IMR-90 (cell line): ENCODE measurements around the gene ABLIM3. TPM values are rescaled to one million over a fixed set of nuclear protein-coding genes. Genes with fewer than 3 reads are reported as not detected.
A peak's percentile ranks its signal among the peaks of the same experiment; 100 is the strongest.

Experiments
- ATAC-seq: fragments of 200-7000 bp; cut with Tn5 transposase; 2 replicates; pipeline ENCODE4 v1.9.1; 2020; ENCODE audit warnings: low read depth, mild to moderate bottlenecking, moderate library complexity
- BruUV-seq: library from RNA; stranded (reverse); fragments of 400-500 nt; replicated peaks from 2 replicates; lab custom pipeline; 2021; lab: Mats Ljungman, UMichigan
- CTCF ChIA-PET: fragments of 300-600 bp; formaldehyde crosslinking; extraction: SDS; loops from one replicate; lab custom pipeline; 2021; ENCODE audit warnings: antibody characterized with exemption; lab: Yijun Ruan, JAX
- POLR2A ChIA-PET: fragments of 300-600 bp; sonication (Branson Sonifier 250); formaldehyde crosslinking; loops from one replicate; lab custom pipeline; 2022; ENCODE audit warnings: antibody characterized with exemption; ENCODE audit not compliant: unreplicated experiment; lab: Charles Lee
- DNase-seq: peaks from one replicate; pipeline ENCODE4 v3.0.0; 2013
- H2AFZ ChIP-seq: replicated peaks from 2 replicates; pipeline ENCODE3; 2013; ENCODE audit warnings: low read length, mild to moderate bottlenecking; ENCODE audit not compliant: poor library complexity
- H2AK5ac ChIP-seq: 2 replicates; pipeline ENCODE4 v1.6.1; 2013; ENCODE audit warnings: low read depth, low read length, inconsistent platforms
- H2AK9ac ChIP-seq: replicated peaks from 2 replicates; pipeline ENCODE3; 2013; ENCODE audit warnings: mild to moderate bottlenecking, low read depth, low read length, moderate library complexity; ENCODE audit not compliant: poor library complexity
- H2BK120ac ChIP-seq: 2 replicates; pipeline ENCODE4 v1.6.1; 2013; ENCODE audit warnings: low read depth, low read length, inconsistent platforms
- H2BK15ac ChIP-seq: 3 replicates; pipeline ENCODE4 v1.6.1; 2013; ENCODE audit warnings: low read depth, low read length, inconsistent platforms
- H2BK20ac ChIP-seq: 2 replicates; pipeline ENCODE4 v1.6.1; 2013; ENCODE audit warnings: low read depth, mild to moderate bottlenecking, inconsistent platforms, low read length, moderate library complexity
- H2BK5ac ChIP-seq: 2 replicates; pipeline ENCODE4 v1.6.1; 2013; ENCODE audit warnings: mild to moderate bottlenecking, low read depth, low read length, inconsistent platforms; ENCODE audit not compliant: poor library complexity, severe bottlenecking
- H3K14ac ChIP-seq: replicated peaks from 2 replicates; pipeline ENCODE4 v1.6.1; 2013; ENCODE audit warnings: low read depth, low read length, inconsistent platforms
- H3K18ac ChIP-seq: 2 replicates; pipeline ENCODE4 v1.6.1; 2013; ENCODE audit warnings: low read depth, low read length, control low read depth
- H3K23ac ChIP-seq: 2 replicates; pipeline ENCODE4 v1.6.1; 2013; ENCODE audit warnings: low read depth, low read length, inconsistent platforms
- H3K27ac ChIP-seq: 2 replicates; pipeline ENCODE4 v1.5.1; 2013; ENCODE audit warnings: mild to moderate bottlenecking, control low read depth, low read length; ENCODE audit not compliant: insufficient read depth
- H3K27me3 ChIP-seq: 2 replicates; pipeline ENCODE4 v1.6.1; 2013; ENCODE audit warnings: low read length; ENCODE audit not compliant: control insufficient read depth, insufficient read depth
- H3K36me3 ChIP-seq: 2 replicates; pipeline ENCODE4 v1.6.1; 2013; ENCODE audit warnings: low read length, mixed read lengths; ENCODE audit not compliant: control insufficient read depth, insufficient read depth
- H3K4ac ChIP-seq: 2 replicates; pipeline ENCODE4 v1.6.1; 2013; ENCODE audit warnings: low read depth, low read length, inconsistent platforms
- H3K4me1 ChIP-seq: 2 replicates; pipeline ENCODE4 v1.6.1; 2013; ENCODE audit warnings: low read length, mixed read lengths; ENCODE audit not compliant: control insufficient read depth, insufficient read depth
- H3K4me2 ChIP-seq: 2 replicates; pipeline ENCODE4 v1.6.1; 2013; ENCODE audit warnings: low read depth, mild to moderate bottlenecking, control low read depth, low read length, moderate library complexity
- H3K4me3 ChIP-seq: 2 replicates; pipeline ENCODE4 v1.5.1; 2013; ENCODE audit warnings: low read depth, mild to moderate bottlenecking, control low read depth, low read length, moderate library complexity; ENCODE audit not compliant: insufficient read depth
- H3K56ac ChIP-seq: 2 replicates; pipeline ENCODE4 v1.6.1; 2013; ENCODE audit warnings: low read length, inconsistent platforms; ENCODE audit not compliant: insufficient read depth; ENCODE audit errors: extremely low read depth
- H3K79me1 ChIP-seq, 2 experiments: 2 replicates each; pipeline ENCODE4 v1.6.1; 2013; ENCODE audit warnings: low read length in 2 of 2, inconsistent platforms in 1 of 2, low read depth in 1 of 2
- H3K9ac ChIP-seq: 2 replicates; pipeline ENCODE4 v1.6.1; 2013; ENCODE audit warnings: low read depth, low read length, control low read depth
- H3K9me1 ChIP-seq: 2 replicates; pipeline ENCODE4 v1.6.1; 2013; ENCODE audit warnings: low read length, inconsistent platforms; ENCODE audit not compliant: insufficient read depth
- H3K9me3 ChIP-seq: 2 replicates; pipeline ENCODE4 v1.6.1; 2013; ENCODE audit warnings: low read length; ENCODE audit not compliant: control insufficient read depth, insufficient read depth
- H4K20me1 ChIP-seq: 2 replicates; pipeline ENCODE4 v1.6.1; 2013; ENCODE audit warnings: low read length, inconsistent platforms; ENCODE audit not compliant: insufficient read depth
- H4K5ac ChIP-seq: 2 replicates; pipeline ENCODE4 v1.6.1; 2013; ENCODE audit warnings: mild to moderate bottlenecking, low read depth, low read length, control low read depth
- H4K8ac ChIP-seq, 2 experiments: 2 replicates each; pipeline ENCODE4 v1.6.1; 2013; ENCODE audit warnings: low read depth in 2 of 2, low read length in 2 of 2, control low read depth in 1 of 2, inconsistent platforms in 1 of 2
- H4K91ac ChIP-seq: 2 replicates; pipeline ENCODE4 v1.6.1; 2013; ENCODE audit warnings: low read depth, low read length, inconsistent platforms; ENCODE audit not compliant: insufficient read depth
- BHLHE40 ChIP-seq: fragments of 150-350 bp; IDR thresholded peaks from 2 replicates; pipeline ENCODE4 v1.6.1; 2016; ENCODE audit warnings: mild to moderate bottlenecking, low read depth, low read length
- FOS ChIP-seq: fragments of 150-350 bp; IDR thresholded peaks from 2 replicates; pipeline ENCODE4 v1.6.1; 2016; ENCODE audit warnings: low read depth, low read length
- MAFK ChIP-seq: IDR thresholded peaks from 2 replicates; pipeline ENCODE4 v1.6.1; 2012; ENCODE audit warnings: low read depth, low read length, improper control_type of control experiment
- RCOR1 ChIP-seq: IDR thresholded peaks from 2 replicates; pipeline ENCODE4 v1.6.1; 2012; ENCODE audit warnings: mild to moderate bottlenecking, low read length, improper control_type of control experiment; ENCODE audit not compliant: insufficient replicate concordance
- RFX5 ChIP-seq: IDR thresholded peaks from 2 replicates; pipeline ENCODE4 v1.8.0; 2012; ENCODE audit warnings: low read depth, mild to moderate bottlenecking, low read length, moderate library complexity
- WGBS, 2 experiments: methylation state at CpG; one replicate each; pipeline versions ENCODE4 v1.1.5 to v1.1.7; 2013; ENCODE audit warnings: missing lambda C conversion rate in 2 of 2; ENCODE audit not compliant: insufficient read length in 1 of 2; ENCODE audit errors: extremely low coverage in 2 of 2; 5-methylcytosine and 5-hydroxymethylcytosine counted together
- dilution Hi-C: fragments of 300-500 bp; cut with HindIII; formaldehyde crosslinking; loops from one replicate; pipeline ENCODE4 v1.14.3; 2018; ENCODE audit warnings: low sequenced_read_pairs; ENCODE audit not compliant: unreplicated experiment
- in situ Hi-C: fragments of 300-500 bp; cut with MboI; formaldehyde crosslinking; loops from 3 replicates; pipeline ENCODE4 v1.14.3; 2019; ENCODE audit warnings: low sequenced_read_pairs, inconsistent platforms, mixed read lengths
- intact Hi-C: fragments of 100-400 bp; cut with micrococcal nuclease; formaldehyde crosslinking; loops from 2 replicates; pipeline ENCODE4 v1.10.0; 2022
- polyA plus RNA-seq, 3 experiments: library from polyadenylated mRNA; depleted of rRNA; stranded (reverse); fragments of >200 nt; gene quantifications; 2 replicates each; pipeline ENCODE4 v1.2.3, GENCODE V29; 2012; ENCODE audit warnings: low replicate concordance in 1 of 3
- total RNA-seq: library from RNA; depleted of rRNA; stranded (reverse); fragments of >200 nt; gene quantifications from 2 replicates; pipeline ENCODE4 v1.2.3, GENCODE V29; 2012

ABLIM3 gene
- total and polyA plus RNA-seq, 2 of the 4 experiments (the other 2 are of a cell fraction) = 33.3 to 69.9 TPM

DNA sequence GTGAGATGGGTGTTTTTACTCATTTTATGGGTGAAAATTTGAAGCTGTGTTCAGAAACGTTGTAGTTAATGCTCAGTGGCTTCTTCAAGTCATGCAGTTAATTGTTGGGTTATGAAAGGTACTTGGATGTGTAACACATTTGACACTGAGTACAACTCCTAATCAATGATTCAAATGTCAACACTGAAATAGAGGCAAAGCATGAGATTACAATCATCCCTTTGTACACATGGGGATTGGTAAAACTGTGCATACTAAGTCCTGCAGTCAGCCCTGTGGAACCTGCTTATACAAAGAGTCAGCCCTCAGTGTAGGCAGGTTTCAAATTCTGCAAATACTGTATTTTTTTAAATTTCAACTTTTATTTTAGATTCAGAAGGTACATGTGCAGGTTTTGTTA, 3.3 kb downstream of the ABLIM3 start:
- Histone ChIP-seq H3K23ac (peak overlapping the region; percentile 92), H4K91ac (peak overlapping the region; percentile 85), H2AK9ac (no peak overlapping the region), H2AFZ (no peak overlapping the region), H2BK5ac (peak overlapping the region; percentile 75), H2BK120ac (peak overlapping the region; percentile 74), H4K8ac (peak overlapping the region; percentile 22 to 53; a peak in 2 of 4 replicates), H3K27me3 (no peaks in the 10 kb centered on the region), H3K79me1 (peaks cover 28 to 55% of the 10 kb centered on the region in 2 experiments), H3K9me3 (no peaks in the 10 kb centered on the region), H3K27ac (peak overlapping the region; percentile 84; the same call in 1 of the 2 replicates), H4K5ac (peak overlapping the region; percentile 36), H3K36me3 (no peaks in the 10 kb centered on the region), H2BK15ac (peak overlapping the region; percentile 84; the same call in 2 of the 3 replicates), H3K4me1 (peaks cover 15% of the 10 kb centered on the region), H3K9ac (peak overlapping the region; percentile 73), H3K18ac (peak overlapping the region; percentile 71), H3K4ac (peak overlapping the region; percentile 79; the same call in 1 of the 2 replicates), H3K56ac (peak overlapping the region; percentile 57), H3K4me3 (no peak overlapping the region), H2BK20ac (peak overlapping the region; percentile 78), H3K9me1 (peaks cover 14% of the 10 kb centered on the region), H4K20me1 (peaks cover 11% of the 10 kb centered on the region; the same call in 1 of the 2 replicates), H3K14ac (peak overlapping the region; percentile 38), H2AK5ac (peak overlapping the region; percentile 68; the same call in 1 of the 2 replicates), H3K4me2 (peak overlapping the region; percentile 99)
- dilution Hi-C loops = no loop called here
- DNase-seq (no peak), ATAC-seq (no peak)
- CTCF ChIA-PET = interaction anchor here (1.4 kb wide), 1 partner anchor 8 kb away, joined by 5 read pairs; no protein-coding TSS in a partner anchor
- no TSS peak for BruUV-seq
- intact Hi-C loops = loop anchor here (5.0 to 10.0 kb wide), 2 partner anchors 203 to 420 kb away; partner anchors contain the start of gene GRPEL2
- no CpG with 5 or more reads among the region's 1 CpG for WGBS, 2 experiments
- in situ Hi-C loops = loop anchor here (5.0 kb wide), 1 partner anchor 68 kb away; no protein-coding TSS in a partner anchor
- TF ChIP-seq RCOR1 (no peak), RFX5 (no peak), FOS (no peak), BHLHE40 (no peak), MAFK (no peak)
- POLR2A ChIA-PET = no interaction called here
